ENCODE data around the gene MCOLN1. TPM values are rescaled to one million over a fixed set of nuclear protein-coding genes. Genes with fewer than 3 reads are reported as not detected.

The MCOLN1 gene
- total RNA-seq, 1 experiment from 2014 or later, result 15.7 TPM

DNA sequence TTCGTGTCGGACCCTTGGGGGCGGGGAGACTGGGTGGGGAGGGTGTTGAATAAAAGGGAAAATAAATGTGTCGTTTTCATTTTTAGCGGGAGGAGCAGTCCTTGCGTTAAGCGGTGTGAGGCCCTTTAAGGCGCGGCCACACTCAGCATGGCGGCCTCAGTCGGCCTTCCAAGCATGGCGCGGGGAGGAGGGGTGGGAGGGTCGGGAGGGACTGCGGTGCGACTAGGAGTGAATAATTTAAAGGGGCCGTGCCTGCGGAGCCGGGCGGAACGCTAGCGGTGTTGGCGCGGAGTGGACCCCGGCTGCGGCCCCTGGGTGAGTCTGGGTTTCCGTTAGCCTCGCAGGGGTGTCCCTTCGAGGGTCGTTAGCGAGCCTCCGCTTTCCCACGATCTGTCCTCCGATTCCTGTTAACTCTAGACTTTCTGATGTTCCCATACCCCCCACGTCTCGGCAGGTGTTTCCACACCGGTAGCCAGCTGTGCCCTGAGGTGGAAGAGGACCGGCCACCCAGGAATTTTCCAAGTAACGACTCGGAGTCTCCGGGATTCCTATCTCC lies 11.6 kb downstream of the MCOLN1 start:
- Histone ChIP-seq H2AK5ac (ENCODE audit: insufficient read length, low read length) (no peak overlapping the region), H3K27me3 (ENCODE audit: insufficient read depth, low read length) (no peaks in the 10 kb centered on the region), H3T11ph (ENCODE audit: low read length) (no peak overlapping the region), H3K9me3 (ENCODE audit: control insufficient read depth, low read depth, low read length) (no peaks in the 10 kb centered on the region), H3K4me1 (ENCODE audit: insufficient read depth, low read length) (peaks cover 2% of the 10 kb centered on the region; the same call in 1 of the 2 replicates), H4K5ac (ENCODE audit: insufficient read length, low read depth, low read length) (no peak overlapping the region), H3K4me2 (ENCODE audit: insufficient read depth, insufficient read length, low read length) (peak overlapping the region; percentile 74), H3K56ac (ENCODE audit: insufficient read length, low read depth, low read length) (no peak overlapping the region), H3K9ac (ENCODE audit: extremely low read depth, insufficient read length, low read length) (peak overlapping the region; percentile 45), H3K18ac (ENCODE audit: insufficient read length, low read depth, low read length) (peak overlapping the region; percentile 46), H2BK20ac (ENCODE audit: low read depth, low read length, poor library complexity, severe bottlenecking) (no peak overlapping the region), H3K14ac (ENCODE audit: insufficient read depth, low read length) (no peak overlapping the region), H2AFZ (ENCODE audit: low read length) (no peak overlapping the region), H4K91ac (ENCODE audit: insufficient read length, low read depth, low read length) (no peak overlapping the region), H3K79me2 (ENCODE audit: insufficient read depth, low read length) (no peaks in the 10 kb centered on the region), H3K79me1 (ENCODE audit: insufficient read depth, low read depth, low read length, poor library complexity, severe bottlenecking) (no peaks in the 10 kb centered on the region), H2BK120ac (ENCODE audit: low read depth, low read length, poor library complexity, severe bottlenecking) (no peak overlapping the region), H3K23me2 (ENCODE audit: insufficient read length, low read depth, low read length, poor library complexity, severe bottlenecking) (peaks cover 4% of the 10 kb centered on the region), H3K23ac (ENCODE audit: insufficient read length, low read depth, low read length) (no peak overlapping the region), H2BK15ac (ENCODE audit: low read depth, low read length) (no peak overlapping the region), H2BK5ac (ENCODE audit: insufficient read length, low read length) (no peak overlapping the region), H3K4ac (ENCODE audit: low read depth, low read length) (no peak overlapping the region), H4K8ac (replicated peaks; ENCODE audit: insufficient read length, low read depth, low read length) (no peak overlapping the region), H4K20me1 (ENCODE audit: control insufficient read depth, insufficient read depth, insufficient read length) (no peaks in the 10 kb centered on the region), H3K27ac (ENCODE audit: insufficient read length, low read depth, low read length) (no peak overlapping the region), H2BK12ac (ENCODE audit: insufficient read length, low read depth, low read length) (no peak overlapping the region)
- DNase-seq, result peak; percentile 86
- peaks cover 8 to 26% (median 22%) of the 10 kb centered on the region in 3 experiments; a peak in 6 of 7 replicates for H3K36me3 Mint-ChIP-seq (ENCODE audit: insufficient read depth in 1 of 3, low read depth in 3 of 3)
- H3K27ac Mint-ChIP-seq, result peak overlapping the region; percentile 87 to 99 (median 93); a peak in 6 of 7 replicates
- no peaks in the 10 kb centered on the region for H3K27me3 Mint-ChIP-seq (ENCODE audit: low read depth)
- TF ChIP-seq, protein P1, sequence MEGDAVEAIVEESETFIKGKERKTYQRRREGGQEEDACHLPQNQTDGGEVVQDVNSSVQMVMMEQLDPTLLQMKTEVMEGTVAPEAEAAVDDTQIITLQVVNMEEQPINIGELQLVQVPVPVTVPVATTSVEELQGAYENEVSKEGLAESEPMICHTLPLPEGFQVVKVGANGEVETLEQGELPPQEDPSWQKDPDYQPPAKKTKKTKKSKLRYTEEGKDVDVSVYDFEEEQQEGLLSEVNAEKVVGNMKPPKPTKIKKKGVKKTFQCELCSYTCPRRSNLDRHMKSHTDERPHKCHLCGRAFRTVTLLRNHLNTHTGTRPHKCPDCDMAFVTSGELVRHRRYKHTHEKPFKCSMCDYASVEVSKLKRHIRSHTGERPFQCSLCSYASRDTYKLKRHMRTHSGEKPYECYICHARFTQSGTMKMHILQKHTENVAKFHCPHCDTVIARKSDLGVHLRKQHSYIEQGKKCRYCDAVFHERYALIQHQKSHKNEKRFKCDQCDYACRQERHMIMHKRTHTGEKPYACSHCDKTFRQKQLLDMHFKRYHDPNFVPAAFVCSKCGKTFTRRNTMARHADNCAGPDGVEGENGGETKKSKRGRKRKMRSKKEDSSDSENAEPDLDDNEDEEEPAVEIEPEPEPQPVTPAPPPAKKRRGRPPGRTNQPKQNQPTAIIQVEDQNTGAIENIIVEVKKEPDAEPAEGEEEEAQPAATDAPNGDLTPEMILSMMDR (conservative IDR thresholded peaks at IDR 0.05), result no peak
- H3K9me3 Mint-ChIP-seq, result no peaks in the 10 kb centered on the region
- peaks cover 5 to 6% of the 10 kb centered on the region in 2 experiments for H3K4me1 Mint-ChIP-seq
- WGBS (ENCODE audit: extremely low coverage, insufficient read length, low lambda C conversion rate), result no CpG with 5 or more reads among the region's 41 CpGs
- peak overlapping the region; percentile 86 to 97 for H3K4me3 Mint-ChIP-seq

All from H9 (cell line).